Lower leg skin (tissue), 3 donors: ENCODE measurements around the gene NRXN3.

Source experiments
- POLR2A ChIP-seq, 2 donors: fragments of 450-650 bp; IDR thresholded peaks; one replicate each; pipeline ENCODE4 v1.6.1; 2016 to 2017; ENCODE audit warnings: antibody characterized with exemption in 2 of 2, mild to moderate bottlenecking in 1 of 2, moderate library complexity in 1 of 2
- TF ChIP-seq, protein P1 (sequence below), 3 donors: fragments of 450-650 bp; IDR thresholded peaks; one replicate each; pipeline ENCODE4 v1.5.1; 2016; ENCODE audit warnings: antibody characterized with exemption in 3 of 3, mild to moderate bottlenecking in 3 of 3, moderate library complexity in 2 of 3

DNA sequence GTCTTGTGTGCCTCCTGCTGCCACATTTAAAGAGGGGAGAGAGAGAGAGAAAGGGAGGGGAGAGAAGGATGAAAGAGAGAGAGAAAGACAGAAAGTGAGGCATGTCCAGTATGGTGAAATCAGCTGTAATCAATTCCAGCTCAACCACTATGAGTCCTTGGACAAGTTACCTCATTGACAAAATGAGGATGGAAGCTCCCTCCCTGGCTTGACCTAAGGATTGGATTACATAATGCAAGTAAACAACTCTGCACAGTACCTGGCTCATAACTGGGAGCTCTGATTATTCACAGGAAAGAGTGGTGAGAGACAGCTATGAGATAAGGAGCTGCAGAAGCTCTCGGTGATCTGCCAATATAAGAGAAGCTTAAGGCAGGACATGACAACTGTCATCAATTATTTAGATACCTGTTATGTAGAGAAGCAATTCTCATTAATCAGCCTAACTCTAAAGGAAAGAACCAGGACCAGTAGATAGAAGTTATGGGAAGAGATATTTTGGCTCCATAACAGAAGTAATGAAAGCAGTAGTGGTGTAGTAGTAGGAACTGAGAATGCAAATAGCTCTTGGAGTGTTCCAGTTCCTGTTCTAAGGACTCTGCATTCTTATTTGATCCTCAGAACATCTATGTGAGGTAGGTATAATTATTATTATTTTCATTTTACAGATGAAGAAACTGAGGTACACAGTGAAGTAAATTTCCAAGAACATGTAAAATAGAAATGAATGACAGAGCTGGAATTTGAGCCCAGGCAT, 1249.6 kb downstream of the NRXN3 start:
- TF ChIP-seq, protein P1, sequence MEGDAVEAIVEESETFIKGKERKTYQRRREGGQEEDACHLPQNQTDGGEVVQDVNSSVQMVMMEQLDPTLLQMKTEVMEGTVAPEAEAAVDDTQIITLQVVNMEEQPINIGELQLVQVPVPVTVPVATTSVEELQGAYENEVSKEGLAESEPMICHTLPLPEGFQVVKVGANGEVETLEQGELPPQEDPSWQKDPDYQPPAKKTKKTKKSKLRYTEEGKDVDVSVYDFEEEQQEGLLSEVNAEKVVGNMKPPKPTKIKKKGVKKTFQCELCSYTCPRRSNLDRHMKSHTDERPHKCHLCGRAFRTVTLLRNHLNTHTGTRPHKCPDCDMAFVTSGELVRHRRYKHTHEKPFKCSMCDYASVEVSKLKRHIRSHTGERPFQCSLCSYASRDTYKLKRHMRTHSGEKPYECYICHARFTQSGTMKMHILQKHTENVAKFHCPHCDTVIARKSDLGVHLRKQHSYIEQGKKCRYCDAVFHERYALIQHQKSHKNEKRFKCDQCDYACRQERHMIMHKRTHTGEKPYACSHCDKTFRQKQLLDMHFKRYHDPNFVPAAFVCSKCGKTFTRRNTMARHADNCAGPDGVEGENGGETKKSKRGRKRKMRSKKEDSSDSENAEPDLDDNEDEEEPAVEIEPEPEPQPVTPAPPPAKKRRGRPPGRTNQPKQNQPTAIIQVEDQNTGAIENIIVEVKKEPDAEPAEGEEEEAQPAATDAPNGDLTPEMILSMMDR (IDR thresholded peaks at IDR 0.05) = no peak
- TF ChIP-seq POLR2A (IDR thresholded peaks at IDR 0.05) = no peak
